NCI-H2227 treated with DMSO at 0.1 percent for 48 hours (cell line): ENCODE data around the gene NPY2R.

Experiments used
- DNase-seq: peaks from one replicate; lab custom pipeline; 2025; lab: John Stamatoyannopoulos, UW

NPY2R gene, protein sequence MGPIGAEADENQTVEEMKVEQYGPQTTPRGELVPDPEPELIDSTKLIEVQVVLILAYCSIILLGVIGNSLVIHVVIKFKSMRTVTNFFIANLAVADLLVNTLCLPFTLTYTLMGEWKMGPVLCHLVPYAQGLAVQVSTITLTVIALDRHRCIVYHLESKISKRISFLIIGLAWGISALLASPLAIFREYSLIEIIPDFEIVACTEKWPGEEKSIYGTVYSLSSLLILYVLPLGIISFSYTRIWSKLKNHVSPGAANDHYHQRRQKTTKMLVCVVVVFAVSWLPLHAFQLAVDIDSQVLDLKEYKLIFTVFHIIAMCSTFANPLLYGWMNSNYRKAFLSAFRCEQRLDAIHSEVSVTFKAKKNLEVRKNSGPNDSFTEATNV

DNA sequence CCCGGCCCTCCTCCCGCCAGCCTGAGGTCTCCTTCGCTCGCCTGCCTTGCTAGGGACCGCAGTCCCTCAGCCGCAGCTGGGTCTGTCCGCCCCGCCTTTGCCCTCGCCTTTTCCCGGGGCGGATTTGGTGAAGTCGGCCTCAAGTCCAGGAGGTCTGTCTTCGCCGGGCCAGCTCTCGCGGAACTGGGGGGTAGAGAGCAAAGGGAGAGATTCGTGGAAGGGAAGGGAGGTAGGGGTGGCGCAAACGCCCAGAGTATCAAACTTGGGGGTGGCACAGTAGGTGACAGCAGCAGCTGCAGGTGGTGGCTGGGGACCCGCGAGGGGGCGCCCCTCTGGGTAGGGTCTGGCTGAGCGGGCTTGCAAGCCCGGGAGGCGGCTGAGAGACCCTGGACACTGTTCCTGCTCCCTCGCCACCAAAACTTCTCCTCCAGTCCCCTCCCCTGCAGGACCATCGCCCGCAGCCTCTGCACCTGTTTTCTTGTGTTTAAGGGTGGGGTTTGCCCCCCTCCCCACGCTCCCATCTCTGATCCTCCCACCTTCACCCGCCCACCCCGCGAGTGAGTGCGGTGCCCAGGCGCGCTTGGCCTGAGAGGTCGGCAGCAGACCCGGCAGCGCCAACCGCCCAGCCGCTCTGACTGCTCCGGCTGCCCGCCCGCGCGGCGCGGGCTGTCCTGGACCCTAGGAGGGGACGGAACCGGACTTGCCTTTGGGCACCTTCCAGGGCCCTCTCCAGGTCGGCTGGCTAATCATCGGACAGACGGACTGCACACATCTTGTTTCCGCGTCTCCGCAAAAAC is at the start of gene NPY2R:
TSS of gene NPY2R (plus strand) at position 379 of the 797 bp plus-strand sequence. CDS start 5,304 bp downstream, outside the sequence.
- no peak for DNase-seq

DNA sequence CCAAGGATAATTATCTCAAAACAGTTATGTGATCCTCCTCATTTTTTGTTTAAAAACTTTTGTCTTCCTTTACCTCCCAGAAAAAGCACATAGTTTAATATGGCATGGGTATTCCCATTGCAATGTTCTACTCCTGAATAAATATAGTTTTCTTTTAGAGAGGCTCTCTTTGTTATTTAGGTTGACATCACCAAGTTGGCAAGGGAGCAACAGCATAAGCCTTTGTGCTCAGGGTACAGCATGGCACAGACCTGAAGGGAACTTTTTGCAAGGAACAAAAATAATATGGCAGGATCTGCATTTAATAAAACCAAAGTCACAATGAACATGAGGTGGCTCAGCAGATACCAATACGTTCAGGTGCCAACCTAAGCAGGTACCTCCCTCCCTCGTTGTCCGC is 47.1 kb upstream of the NPY2R start:
- DNase-seq, result no peak

DNA sequence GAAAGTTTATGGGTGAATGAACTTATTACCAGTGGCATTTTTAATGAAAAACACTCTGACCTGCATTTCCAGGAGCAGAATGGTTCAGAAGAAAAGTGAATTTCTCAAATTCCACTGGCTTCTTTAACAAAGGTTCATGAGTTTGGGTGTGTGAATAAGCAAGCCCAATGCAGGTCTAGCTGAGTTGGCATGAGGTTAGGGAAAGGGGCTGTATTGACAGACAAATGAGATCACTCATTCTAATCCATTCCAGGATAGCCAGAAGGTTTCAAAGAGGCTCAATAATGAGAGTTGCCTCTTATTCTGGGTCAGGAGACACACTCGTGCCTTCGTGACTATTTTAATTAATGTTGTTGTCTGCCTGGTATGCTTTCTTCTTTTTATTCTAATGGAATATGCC is 43.7 kb upstream of the NPY2R start:
- DNase-seq, result no peak

DNA sequence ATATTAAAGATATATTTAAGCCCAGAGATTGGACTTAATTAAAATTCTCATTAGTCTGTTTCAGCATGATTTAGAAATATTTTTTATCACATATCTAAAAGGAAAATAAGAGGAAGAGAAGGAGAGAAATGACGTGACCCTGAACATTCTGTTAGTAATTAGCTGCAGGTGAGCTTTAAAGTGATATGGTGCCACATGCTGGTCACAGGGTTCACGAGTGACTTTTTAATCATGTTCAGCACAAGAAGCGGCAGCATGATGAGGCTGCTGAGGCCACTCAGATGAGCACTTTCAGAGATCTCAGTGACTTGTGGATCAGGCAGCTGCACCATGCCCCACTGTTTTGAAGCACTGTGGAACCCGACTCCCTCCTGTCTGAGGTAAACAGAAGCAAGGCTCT is 37.9 kb upstream of the NPY2R start:
- no peak for DNase-seq

DNA sequence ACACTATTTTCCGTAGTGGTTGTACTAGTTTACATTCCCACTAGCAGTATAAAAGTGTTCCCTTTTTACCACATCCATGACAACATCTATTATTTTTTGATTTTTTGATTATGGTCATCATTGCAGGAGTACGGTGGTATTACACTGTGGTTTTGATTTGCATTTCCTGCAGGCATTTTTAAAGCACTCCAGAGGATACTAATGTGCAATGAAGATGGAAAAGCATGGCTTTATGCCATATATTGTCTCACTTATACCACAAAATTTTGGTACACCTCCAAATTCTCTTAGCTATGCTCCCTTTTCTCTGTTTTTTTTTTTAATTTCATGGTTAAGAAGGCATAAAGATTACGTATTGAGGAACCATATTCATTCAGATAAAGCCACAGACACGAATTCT is 35.1 kb upstream of the NPY2R start:
- no peak for DNase-seq

DNA sequence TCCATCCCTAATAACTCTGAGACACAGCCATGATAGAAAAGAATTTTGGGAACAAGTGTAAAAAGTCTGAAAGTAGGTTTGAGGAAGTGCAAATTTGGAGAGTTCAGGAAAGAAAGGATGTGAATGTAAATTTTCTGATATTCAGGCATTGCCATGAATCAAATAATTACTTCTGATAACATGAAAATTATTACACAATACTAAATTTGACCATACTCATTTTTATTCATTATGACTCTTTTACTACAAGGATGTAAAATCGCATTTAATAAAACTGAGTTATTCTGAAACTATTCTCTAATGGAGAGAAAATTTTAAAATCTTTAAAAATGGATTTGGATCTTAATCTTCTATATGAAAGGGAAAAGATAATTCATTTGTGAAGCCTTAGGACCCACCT is 33.8 kb upstream of the NPY2R start:
- DNase-seq, result no peak

DNA sequence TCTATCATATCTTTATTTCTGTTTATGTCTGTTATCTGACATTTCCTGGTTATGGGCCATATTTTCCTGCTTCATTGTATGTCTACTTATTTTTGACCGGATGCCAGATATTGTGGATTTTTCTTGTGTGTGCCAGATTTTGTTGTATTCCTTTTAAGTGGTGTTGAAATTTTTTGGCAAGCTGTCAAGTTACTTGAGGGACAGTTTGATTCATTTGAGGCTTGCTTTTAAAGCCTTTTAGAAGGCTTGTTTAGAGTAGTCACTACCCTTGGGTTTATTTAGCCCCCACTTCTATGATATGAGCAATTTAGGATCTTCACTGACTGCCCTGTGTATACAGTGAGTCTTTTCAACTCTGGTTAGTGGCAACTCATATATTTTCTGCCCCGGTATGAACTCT is 29.2 kb upstream of the NPY2R start:
- no peak for DNase-seq

DNA sequence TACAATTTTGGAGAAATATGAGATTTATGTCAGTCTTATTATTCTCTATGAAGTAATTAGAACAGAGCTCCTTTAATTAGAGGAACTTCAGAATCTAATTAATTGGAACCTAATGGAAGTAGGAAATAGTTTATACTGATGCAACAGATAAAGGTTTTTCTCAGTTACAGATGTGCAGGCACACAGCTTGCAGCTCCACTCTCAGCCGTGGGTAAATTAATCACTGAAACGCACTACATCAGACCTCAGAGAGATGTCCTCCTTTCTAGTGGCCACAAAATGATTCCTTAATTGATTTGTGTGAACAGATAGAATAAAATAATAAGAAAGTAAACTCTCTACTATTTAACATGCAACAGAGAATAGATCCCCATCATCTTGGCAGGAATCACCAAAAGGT is 21.5 kb upstream of the NPY2R start:
- DNase-seq, result no peak

DNA sequence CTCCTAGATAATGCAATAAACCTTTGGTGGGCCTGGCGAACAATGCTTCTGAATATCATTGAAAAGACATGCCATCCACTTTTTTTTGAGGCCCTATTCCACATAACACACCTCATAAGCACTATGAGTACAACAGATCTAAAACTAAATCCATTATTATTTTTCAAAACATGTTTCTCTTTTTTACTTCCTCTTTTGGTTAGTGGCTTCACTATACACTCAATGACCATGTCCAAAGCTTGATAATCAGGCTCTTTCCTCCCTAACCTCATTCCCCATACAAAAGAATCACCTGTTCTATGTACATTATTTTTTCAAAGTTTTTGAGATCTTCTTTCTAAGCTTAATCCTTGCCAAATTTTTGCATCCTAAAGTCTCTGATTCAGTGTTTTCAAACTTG is 20.4 kb upstream of the NPY2R start:
- DNase-seq, result no peak

DNA sequence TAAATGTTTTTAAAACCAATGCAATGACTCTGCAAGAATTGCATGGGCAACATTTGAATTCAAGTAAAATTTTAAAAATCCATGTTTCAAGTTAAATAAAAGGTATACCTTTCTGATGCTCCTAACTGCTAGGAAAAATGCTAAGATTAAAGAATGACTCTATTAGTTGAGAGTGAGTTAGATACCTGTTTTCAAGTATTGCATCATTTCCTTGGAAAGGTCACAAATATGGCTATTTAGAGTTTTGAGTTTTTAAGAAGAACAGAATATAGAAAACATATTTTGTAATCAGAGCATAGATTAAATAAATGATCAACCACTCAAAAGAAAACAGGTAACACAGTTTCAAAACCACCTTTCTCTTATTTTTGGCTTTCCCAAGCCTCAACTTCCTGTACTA is 18.3 kb upstream of the NPY2R start:
- no peak for DNase-seq

DNA sequence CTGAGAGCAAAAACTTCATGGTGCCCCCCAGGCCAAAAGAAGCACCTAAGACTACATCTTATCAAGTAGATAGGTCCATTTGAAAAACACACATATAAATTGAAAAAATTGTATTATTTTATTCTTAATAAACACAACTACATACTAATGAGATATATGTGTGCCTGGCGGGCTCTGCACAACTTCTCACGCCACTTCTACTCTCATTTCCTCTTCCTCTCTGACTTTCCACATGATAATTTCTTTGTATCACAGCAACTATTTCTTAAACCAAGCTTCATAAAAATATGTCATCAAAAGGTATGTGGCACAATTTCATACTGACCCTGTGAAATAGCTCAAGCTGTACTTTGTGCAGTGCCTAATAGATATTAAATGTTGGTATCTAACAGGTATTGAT is 10.7 kb upstream of the NPY2R start:
- no peak for DNase-seq

DNA sequence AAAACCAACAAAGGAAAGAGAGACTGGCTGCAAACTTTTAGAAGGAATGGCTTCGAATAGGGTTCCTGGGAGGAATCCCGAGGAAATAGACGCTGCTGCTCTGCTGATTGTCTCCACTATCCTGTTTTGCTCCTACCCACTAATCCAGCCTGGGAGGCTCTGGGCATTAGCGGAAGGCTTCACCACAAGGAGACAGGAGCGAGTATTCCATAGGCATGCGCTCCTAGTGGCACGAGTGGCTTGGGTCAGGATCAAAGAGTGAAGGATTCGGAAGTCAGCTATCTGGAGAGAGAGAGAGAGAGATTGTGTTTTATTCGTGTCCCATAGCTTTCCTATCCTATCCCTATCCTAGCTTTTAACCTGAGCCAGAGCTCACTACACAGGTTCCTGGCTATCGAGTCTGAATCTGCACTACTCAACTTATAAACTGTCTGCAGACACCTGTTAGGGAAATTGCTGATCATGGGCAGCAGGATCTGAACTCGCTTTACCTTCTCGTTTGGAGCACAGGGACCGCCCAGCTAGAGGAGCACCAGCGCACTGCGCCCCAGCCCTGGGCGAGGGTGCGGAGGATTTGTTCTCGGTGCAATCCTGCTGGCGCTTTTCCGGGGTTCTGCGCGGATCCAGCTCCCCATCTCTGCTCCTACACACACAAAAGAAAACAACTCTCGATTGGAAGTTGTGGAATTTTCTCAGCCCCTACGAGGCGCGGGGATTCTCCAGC is 740 bp upstream of the NPY2R start:
- no peak for DNase-seq

DNA sequence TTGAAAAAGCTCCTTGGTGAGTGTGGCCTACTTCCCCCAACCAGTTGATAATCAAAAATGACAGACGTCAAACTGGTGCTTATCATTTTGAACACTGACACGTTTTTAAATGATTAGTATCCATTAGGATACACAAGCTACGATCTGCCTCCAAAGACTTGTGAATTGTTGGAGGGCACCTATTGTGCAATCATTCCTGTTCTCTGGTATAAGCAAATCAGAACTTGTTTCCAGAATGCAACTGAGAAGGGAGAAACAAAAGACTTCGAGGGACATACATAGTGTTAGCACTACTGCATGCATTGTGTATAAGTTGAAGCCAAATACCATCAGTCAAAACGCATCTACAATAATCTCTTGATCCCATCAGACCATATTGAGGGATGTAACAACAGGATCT is 11.6 kb downstream of the NPY2R start:
- no peak for DNase-seq

DNA sequence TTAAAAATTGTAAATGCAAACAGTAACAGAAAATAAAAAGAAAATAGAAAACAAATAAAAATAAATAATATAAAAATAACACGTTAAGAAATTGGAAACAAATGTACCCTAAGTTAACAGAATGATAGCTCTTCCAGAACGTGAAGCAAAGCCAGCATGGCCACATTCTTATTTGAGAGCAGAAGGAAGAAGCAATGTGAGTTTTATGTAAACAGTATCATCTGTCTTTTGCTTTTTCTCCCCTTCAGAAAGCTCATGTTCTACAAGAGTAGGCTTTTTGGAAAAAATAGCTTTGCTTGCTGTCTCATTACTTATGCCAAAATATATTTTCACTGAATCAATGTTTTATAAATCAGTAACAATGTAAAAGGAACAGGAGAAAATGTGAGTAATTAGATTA is 18.7 kb downstream of the NPY2R start:
- no peak for DNase-seq

DNA sequence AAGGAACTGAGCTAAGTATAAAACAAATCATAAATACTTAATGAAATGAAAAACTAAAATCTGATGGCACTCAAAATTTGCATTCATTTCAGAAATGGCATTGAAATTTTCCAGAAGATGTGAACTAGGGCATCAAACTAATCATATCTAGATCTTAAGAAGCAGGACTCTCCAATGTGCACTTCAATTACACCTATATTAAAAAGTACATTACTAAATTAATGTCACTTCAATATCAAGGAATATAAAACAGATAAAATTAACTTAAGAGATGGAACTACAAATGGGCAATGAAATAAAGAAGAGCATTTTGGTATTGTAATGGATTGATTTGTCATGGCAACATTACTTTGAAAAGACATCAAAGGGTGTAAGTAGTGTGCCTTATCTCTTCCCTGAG is 20.3 kb downstream of the NPY2R start:
- DNase-seq, result no peak

DNA sequence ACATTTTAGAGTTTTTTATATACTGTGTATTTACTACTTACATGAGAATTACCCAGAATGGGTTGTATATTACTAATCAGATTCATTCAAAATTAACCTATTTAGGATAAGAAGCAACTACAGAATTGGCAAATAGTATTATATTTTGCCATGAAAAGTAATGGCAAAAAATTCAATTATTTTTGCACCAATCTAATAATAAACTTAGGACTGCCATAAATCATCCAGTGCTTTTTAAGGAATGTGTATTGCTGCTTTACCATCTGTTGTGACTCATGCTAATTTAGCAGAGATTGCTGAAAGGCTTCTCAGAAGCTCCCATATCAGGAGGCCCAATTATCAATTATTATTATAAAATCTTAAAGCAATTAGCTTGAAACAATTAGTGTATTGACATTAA is 24.0 kb downstream of the NPY2R start:
- no peak for DNase-seq

DNA sequence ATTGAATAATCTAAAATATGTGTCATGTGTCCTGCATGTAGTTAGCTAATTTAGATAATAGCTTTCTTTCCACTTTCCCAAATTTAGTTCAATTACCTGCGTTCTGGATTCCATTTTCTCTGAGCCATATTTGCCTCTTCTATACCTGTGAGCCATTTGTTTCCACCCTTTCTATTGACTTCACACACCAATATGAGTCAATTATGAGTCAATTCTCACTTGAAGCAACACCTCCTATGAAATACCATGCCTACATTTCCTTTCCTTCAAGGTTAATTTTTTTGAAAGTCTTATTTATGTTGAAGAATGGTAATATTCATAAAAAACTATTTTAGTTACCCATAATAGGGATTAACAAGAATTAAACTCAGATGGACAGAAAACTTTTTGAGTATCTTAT is 25.8 kb downstream of the NPY2R start:
- DNase-seq, result no peak

DNA sequence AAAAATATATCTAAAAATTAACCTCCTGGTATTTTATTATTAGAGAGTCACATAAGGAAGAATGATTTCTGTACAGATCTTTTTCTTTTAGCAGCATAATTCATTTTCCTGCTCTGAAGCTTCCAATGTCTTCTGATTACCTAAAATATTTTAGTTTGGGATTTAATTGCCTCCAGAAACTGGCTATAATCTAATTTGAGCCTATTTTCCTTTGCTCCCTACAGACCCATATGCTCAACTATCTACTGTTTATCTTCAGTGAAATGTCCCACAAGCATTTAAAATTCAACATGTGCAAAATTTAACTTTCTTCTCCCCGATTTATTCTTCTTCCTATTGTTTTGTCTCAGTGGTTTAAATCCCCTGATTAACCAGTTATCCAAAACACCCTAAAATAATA is 29.1 kb downstream of the NPY2R start:
- no peak for DNase-seq

DNA sequence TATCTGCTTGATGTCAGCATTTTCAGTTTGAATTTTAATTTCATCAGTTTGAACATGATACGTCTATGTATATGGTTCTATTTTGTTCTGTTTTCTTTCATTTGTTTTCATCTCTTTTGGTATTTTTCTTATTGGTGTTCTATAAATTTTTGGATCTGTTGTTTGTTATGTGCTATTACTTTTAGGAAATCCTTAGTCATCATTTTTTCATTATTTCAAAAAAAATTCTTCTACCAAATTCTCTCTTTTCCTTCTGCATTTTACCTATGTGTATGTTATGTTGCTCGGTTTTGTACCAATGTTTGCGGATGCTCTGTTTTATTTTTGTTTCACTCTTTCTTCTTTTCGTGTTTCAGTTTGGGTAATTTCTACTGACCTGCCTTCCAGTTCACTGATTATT is 32.8 kb downstream of the NPY2R start:
- no peak for DNase-seq

DNA sequence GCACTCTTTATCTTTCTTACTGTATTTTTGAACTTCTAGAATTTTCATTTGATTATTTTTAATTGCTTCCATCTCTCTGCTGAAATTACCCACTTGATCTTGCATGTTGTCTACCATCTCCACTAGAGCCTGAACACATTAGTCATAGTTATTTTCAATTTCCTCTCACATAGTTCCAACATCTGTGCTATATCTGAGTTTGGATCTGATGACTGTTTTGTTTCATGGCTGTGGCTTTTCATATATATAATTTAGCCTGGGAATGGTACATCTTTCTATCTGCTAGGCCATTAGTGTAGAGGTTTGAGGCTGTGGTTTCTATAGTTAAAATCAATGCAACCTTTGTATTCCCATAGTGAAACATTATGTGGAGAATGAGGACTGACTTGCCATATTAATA is 33.2 kb downstream of the NPY2R start:
- no peak for DNase-seq

DNA sequence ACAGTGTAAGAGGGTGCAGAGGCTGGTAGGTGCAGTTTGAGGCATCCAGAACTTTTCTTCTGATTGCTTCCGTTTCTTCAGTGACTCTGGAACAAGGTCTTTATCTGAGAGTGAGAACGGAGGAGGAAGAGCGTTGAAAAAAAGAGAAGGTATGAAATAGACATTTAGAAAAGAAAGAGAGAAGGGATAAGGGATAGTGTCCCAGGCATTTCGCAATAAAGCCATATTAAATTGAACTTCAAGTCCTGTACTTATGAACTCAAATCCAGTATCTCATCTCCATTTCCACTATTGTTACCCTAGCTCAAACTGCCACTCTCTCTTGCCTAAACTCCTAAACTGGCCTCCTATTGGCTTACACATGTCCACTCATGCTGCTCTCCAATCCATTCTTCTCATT is 36.7 kb downstream of the NPY2R start:
- DNase-seq, result no peak

DNA sequence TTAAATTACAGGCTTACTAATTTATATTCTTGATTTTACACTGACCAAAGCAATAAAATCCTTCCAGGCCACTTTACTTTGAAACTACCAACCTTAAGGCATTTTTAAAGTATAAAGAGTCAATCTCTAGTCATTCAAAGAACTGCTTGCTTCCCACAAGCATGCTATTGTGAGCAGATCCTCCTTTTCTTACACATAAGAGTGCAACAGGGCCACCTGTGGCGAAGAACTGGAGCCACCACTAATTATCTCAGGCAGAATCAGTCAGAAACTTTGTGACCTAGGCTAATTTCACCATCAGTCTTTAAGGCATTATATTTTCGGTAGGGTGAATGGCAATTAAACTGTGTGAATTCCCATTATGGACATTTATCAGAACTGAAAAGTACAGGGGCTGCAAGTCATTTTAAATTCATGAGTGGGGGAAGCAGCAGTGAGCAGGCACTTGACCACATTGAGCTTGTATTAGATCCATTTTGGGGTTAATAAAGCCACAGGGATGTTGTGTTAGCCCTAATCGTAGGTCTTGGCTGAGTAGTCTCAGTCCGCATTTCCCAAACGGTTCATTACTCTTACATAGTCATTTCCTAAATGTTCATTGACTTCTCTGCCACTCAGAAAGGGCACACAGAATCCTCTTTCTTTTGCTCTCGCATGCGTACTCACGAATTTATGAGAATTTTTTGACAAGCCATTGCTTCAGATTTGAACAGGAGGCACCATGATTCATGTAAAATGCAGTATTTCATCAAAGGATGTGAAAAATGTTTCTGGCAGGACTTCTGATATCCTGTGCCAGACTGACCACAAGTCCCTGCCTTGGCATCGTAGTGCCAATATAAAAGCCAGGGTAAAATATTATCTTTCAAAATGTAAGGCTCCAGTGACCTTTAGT is 39.8 kb downstream of the NPY2R start:
- DNase-seq, result no peak
